ENCODE data around the gene EXOC2. TPM values are rescaled to one million over a fixed set of nuclear protein-coding genes. Genes with fewer than 3 reads are reported as not detected.

Gene EXOC2
- total and polyA plus RNA-seq, 2 donors (not counting 3 experiments of a cell fraction or from before 2014, with no cell fraction given): 18.2 to 30.8 TPM

- BruUV-seq (replicated peaks): no TSS peak
- FAIRE-seq (no peak), DNase-seq (ENCODE audit: low read depth, low spot score) (no peak)
- ChIA-PET CTCF (no interaction called here), POLR2A (no interaction called here)
- dilution Hi-C loops (cut with MboI; ENCODE audit: extremely low pct_ligation_motif_present, low sequenced_read_pairs): no loop called here
- H3K9me3 ChIP-seq (replicated peaks; ENCODE audit: control insufficient read depth, insufficient read depth, low read length): no peaks in the 10 kb centered on the region
- H3K4me1 ChIP-seq (ENCODE audit: control insufficient read depth, extremely low read depth, insufficient read depth, low read length): no peaks in the 10 kb centered on the region
- intact Hi-C loops (cut with micrococcal nuclease): no loop called here
- no peak overlapping the region for H3K4me3 ChIP-seq (replicated peaks in 1 of 3; ENCODE audit: insufficient read depth in 1 of 3, low read depth in 1 of 3, low read length in 3 of 3)
- no peaks in the 10 kb centered on the region for H4K20me1 ChIP-seq (replicated peaks; ENCODE audit: control insufficient read depth, extremely low read depth, insufficient read depth, low read length)
- no peak overlapping the region for H2AFZ ChIP-seq (ENCODE audit: low read depth, low read length)
- H3K79me2 ChIP-seq (ENCODE audit: control insufficient read depth, insufficient read depth, low read length): no peaks in the 10 kb centered on the region
- no peak overlapping the region for H3K9ac ChIP-seq (replicated peaks; ENCODE audit: extremely low read depth, insufficient read depth, low read length)
- no peak for TF ChIP-seq CTCF (IDR thresholded peaks at IDR 0.05; ENCODE audit: extremely low read depth in 1 of 2, insufficient read depth in 1 of 2, low read depth in 1 of 2, low read length in 2 of 2)
- no peak for TF ChIP-seq FOS (IDR thresholded peaks at IDR 0.05; ENCODE audit: borderline replicate concordance, insufficient read depth, low read length)
- no peak for TF ChIP-seq POLR2AphosphoS5 (IDR thresholded peaks at IDR 0.05; ENCODE audit: insufficient read depth, low read depth, low read length)
- no peak for TF ChIP-seq MYC (IDR thresholded peaks at IDR 0.05; ENCODE audit: low read depth, low read length)
- TF ChIP-seq POLR2A (IDR thresholded peaks at IDR 0.05; ENCODE audit: low read depth, low read length): no peak
- TF ChIP-seq EZH2 (IDR thresholded peaks at IDR 0.05; ENCODE audit: borderline replicate concordance, low read depth, low read length, severe bottlenecking): no peak
- TF ChIP-seq GATA2 (IDR thresholded peaks at IDR 0.05; ENCODE audit: insufficient read depth, insufficient read length, low read depth, low read length): no peak
- TF ChIP-seq MAX (IDR thresholded peaks at IDR 0.05; ENCODE audit: insufficient read depth, insufficient read length): no peak
- TF ChIP-seq JUN (IDR thresholded peaks at IDR 0.05; ENCODE audit: borderline replicate concordance, insufficient read depth, insufficient read length, low read depth): no peak
- H3K36me3 ChIP-seq (ENCODE audit: control insufficient read depth in 2 of 2, extremely low read depth in 1 of 2, insufficient read depth in 2 of 2, low read length in 2 of 2): no peaks in the 10 kb centered on the region
- H3K9me1 ChIP-seq (replicated peaks; ENCODE audit: control insufficient read depth, extremely low read depth, insufficient read depth, low read length): no peaks in the 10 kb centered on the region
- H3K27me3 ChIP-seq (ENCODE audit: control insufficient read depth in 2 of 2, insufficient read depth in 2 of 2, low read length in 2 of 2): no peaks in the 10 kb centered on the region
- no peak overlapping the region for H3K4me2 ChIP-seq (ENCODE audit: insufficient read depth, low read length)
- H3K27ac ChIP-seq (ENCODE audit: insufficient read depth, low read depth, low read length): no peak overlapping the region
Measured at GRCh38 chr6:456358-456867, 236.5 kb downstream of the EXOC2 start.
